HepG2 (cell line): ENCODE data around the gene MYO1E. TPM values are rescaled to one million over a fixed set of nuclear protein-coding genes. Genes with fewer than 3 reads are reported as not detected.

Experiments used
- BRF2 ChIP-seq: sonication (generic); formaldehyde crosslinking; IDR thresholded peaks from 2 replicates; pipeline ENCODE4 v1.8.1; 2022; ENCODE audit warnings: mild to moderate bottlenecking, missing genetic modification reagents
- ETV5 ChIP-seq: IDR thresholded peaks from 2 replicates; pipeline ENCODE4 v1.6.1; 2018; ENCODE audit warnings: missing biosample characterization, missing genetic modification reagents, inconsistent platforms, borderline replicate concordance
- EZH2 ChIP-seq: conservative IDR thresholded peaks from 2 replicates; pipeline ENCODE4 v1.6.1; 2012; ENCODE audit warnings: mild to moderate bottlenecking, low read depth, low read length, moderate library complexity
- FIP1L1 ChIP-seq: fragments of 200-400 bp; formaldehyde crosslinking; IDR thresholded peaks from 2 replicates; pipeline ENCODE4 v1.6.1; 2018; ENCODE audit warnings: low read depth, mild to moderate bottlenecking, low read length, moderate library complexity, borderline replicate concordance; ENCODE audit not compliant: insufficient read depth
- FOXM1 ChIP-seq: sonication (generic); formaldehyde crosslinking; IDR thresholded peaks from 2 replicates; pipeline ENCODE4 v1.5.0; 2020; ENCODE audit warnings: missing genetic modification reagents
- HOXA7 ChIP-seq: sonication (generic); formaldehyde crosslinking; IDR thresholded peaks from 2 replicates; pipeline ENCODE4 v1.8.1; 2022; ENCODE audit warnings: mild to moderate bottlenecking, missing genetic modification reagents, moderate library complexity
- KDM1A ChIP-seq: IDR thresholded peaks from 2 replicates; pipeline ENCODE4 v1.6.1; 2016; ENCODE audit warnings: missing compliant biosample characterization
- LCORL ChIP-seq, 2 experiments: fragments of 450-650 bp in 1 of 2; sonication (generic) in 1 of 2; formaldehyde crosslinking in 1 of 2; IDR thresholded peaks; 2 replicates each; pipeline versions ENCODE4 v1.5.0 to v1.6.1; 2017 to 2020; ENCODE audit warnings: antibody characterized with exemption in 1 of 2, missing genetic modification reagents in 1 of 2
- PTBP1 ChIP-seq: fragments of 200-400 bp; formaldehyde crosslinking; IDR thresholded peaks from 2 replicates; pipeline ENCODE4 v1.6.1; 2018; ENCODE audit warnings: low read length, low read depth; ENCODE audit not compliant: poor library complexity, severe bottlenecking
- WIZ ChIP-seq: sonication (generic); formaldehyde crosslinking; IDR thresholded peaks from 2 replicates; pipeline ENCODE4 v1.5.1; 2020; ENCODE audit warnings: mild to moderate bottlenecking, missing genetic modification reagents
- ZC3H13 ChIP-seq: sonication (generic); formaldehyde crosslinking; IDR thresholded peaks from 2 replicates; pipeline ENCODE4 v1.8.1; 2023; ENCODE audit warnings: mild to moderate bottlenecking, missing genetic modification reagents, moderate library complexity
- ZFP62 ChIP-seq: sonication (generic); formaldehyde crosslinking; IDR thresholded peaks from 2 replicates; pipeline ENCODE4 v1.4.0; 2020; ENCODE audit warnings: missing genetic modification reagents
- ZFP82 ChIP-seq: sonication (generic); formaldehyde crosslinking; IDR thresholded peaks from 2 replicates; pipeline ENCODE4 v1.5.1; 2020; ENCODE audit warnings: mild to moderate bottlenecking, missing genetic modification reagents, borderline replicate concordance
- ZNF10 ChIP-seq: sonication (generic); formaldehyde crosslinking; IDR thresholded peaks from 2 replicates; pipeline ENCODE4 v1.4.0; 2020; ENCODE audit warnings: mild to moderate bottlenecking, low read depth, missing genetic modification reagents, borderline replicate concordance
- ZNF292 ChIP-seq: sonication (generic); formaldehyde crosslinking; IDR thresholded peaks from 2 replicates; pipeline ENCODE4 v1.8.1; 2022; ENCODE audit warnings: mild to moderate bottlenecking, low read depth, missing genetic modification reagents, borderline replicate concordance
- ZNF451 ChIP-seq: sonication (generic); formaldehyde crosslinking; IDR thresholded peaks from 2 replicates; pipeline ENCODE4 v1.5.0; 2020; ENCODE audit warnings: mild to moderate bottlenecking, missing genetic modification reagents
- ZNF766 ChIP-seq: sonication (generic); formaldehyde crosslinking; IDR thresholded peaks from 2 replicates; pipeline ENCODE4 v1.5.0; 2020; ENCODE audit warnings: missing genetic modification reagents, borderline replicate concordance
- ZSCAN31 ChIP-seq: sonication (generic); formaldehyde crosslinking; IDR thresholded peaks from 2 replicates; pipeline ENCODE4 v1.5.0; 2020; ENCODE audit warnings: low read depth, mild to moderate bottlenecking, missing genetic modification reagents
- polyA plus RNA-seq, 8 experiments: library from polyadenylated mRNA; depleted of rRNA in 3 of 8; stranded (reverse) in 7 of 8; unstranded in 1 of 8; fragments of >200 nt; fragmentation: Illumina TruSeq in 4 of 8; extraction: Trizol in 4 of 8; gene quantifications; 2 replicates each; pipeline versions ENCODE4 v1.2.1 to v1.2.3, GENCODE V29; 2011 to 2016; ENCODE audit warnings: low read depth in 4 of 8, missing spikeins in 1 of 8, mixed read lengths in 1 of 8; ENCODE audit not compliant: insufficient read depth in 1 of 8
- total RNA-seq, 5 experiments: library from RNA; depleted of rRNA; stranded (reverse); fragments of >200 nt; fragmentation: Illumina TruSeq; extraction: Trizol; gene quantifications; 2 replicates each; pipeline ENCODE4 v1.2.3, GENCODE V29; 2016; ENCODE audit warnings: low read depth in 1 of 5
- TF ChIP-seq, protein P1 (sequence below): sonication (generic); formaldehyde crosslinking; IDR thresholded peaks from 2 replicates; pipeline ENCODE4 v1.4.0; 2020; ENCODE audit warnings: missing genetic modification reagents, mild to moderate bottlenecking, borderline replicate concordance
- TF ChIP-seq, protein P2 (sequence below): sonication (generic); formaldehyde crosslinking; IDR thresholded peaks from 2 replicates; pipeline ENCODE4 v1.4.0; 2020; ENCODE audit warnings: missing genetic modification reagents, borderline replicate concordance
- TF ChIP-seq, protein P3 (sequence below): sonication (generic); formaldehyde crosslinking; IDR thresholded peaks from 2 replicates; pipeline ENCODE4 v1.5.0; 2020; ENCODE audit warnings: missing genetic modification reagents

The MYO1E gene
- total and polyA plus RNA-seq, 2 of the 13 experiments (the other 11 are each of a cell fraction or from before 2014, with no cell fraction given), result 15.7 to 25.1 TPM

DNA sequence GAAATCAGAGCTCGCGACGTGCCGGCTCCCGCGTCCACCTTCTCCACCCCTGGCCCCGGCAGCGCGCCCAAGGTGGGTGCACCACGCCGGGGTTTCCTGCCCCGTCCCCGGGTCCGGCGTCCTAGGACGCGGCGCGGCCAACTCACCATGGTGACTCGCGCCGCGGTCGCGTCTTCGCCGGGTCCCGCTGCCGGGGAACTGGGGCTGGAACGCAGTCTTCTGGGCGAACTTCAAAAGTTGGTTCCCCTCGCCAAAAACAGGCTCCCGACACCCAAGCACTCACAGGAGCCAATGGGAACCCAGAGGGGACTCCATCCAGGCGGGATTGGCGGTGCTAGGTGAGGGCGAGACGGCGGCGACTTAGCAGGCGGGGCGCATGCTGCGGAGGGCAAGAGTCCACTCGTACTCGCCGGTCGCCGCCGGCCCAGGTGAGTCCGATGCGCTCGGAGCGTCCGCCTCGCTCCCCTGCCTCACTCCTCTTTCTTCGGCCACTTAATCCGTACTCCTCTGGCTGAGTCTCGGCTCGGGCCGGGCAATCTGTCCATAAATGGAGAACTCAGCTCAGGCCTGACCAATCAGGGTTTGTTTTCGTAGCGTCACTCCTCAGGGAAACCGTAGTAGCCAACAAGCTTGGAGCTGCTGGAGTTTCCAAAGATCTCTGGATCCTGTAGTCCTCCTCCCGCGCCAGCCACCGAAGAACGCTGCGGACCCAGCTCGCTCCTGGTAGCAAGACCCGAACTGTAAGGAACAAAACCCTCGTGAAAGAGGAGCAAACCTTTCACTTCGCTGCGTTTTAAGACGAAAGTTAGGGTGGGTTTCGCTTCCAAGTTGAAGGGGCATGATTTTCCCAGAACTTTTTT is at the start of gene MYO1E (continued):
- TF ChIP-seq LCORL (IDR thresholded peaks at IDR 0.05) (no peak), LCORL (CRISPR knock-in tag; IDR thresholded peaks at IDR 0.05) (peak; percentile 91), ZNF451 (no peak), FOXM1 (CRISPR knock-in tag) (no peak), FIP1L1 (no peak), EZH2 (no peak), ZFP62 (no peak), ZSCAN31 (CRISPR knock-in tag) (peak; percentile 54; the same call in 1 of the 2 replicates), ZC3H13 (CRISPR knock-in tag) (no peak), KDM1A (CRISPR knock-in tag) (no peak), ZFP82 (0 out of 2 replicates have a peak, but pooled peaks have one; percentile 19), BRF2 (peak; percentile 69; the same call in 1 of the 2 replicates), ZNF292 (CRISPR knock-in tag) (peak; percentile 70; the same call in 1 of the 2 replicates), ZNF10 (CRISPR knock-in tag) (no peak), ETV5 (no peak), WIZ (CRISPR knock-in tag) (no peak), ZNF766 (no peak), PTBP1 (peak; percentile 32), HOXA7 (no peak)
- TF ChIP-seq, protein P1, sequence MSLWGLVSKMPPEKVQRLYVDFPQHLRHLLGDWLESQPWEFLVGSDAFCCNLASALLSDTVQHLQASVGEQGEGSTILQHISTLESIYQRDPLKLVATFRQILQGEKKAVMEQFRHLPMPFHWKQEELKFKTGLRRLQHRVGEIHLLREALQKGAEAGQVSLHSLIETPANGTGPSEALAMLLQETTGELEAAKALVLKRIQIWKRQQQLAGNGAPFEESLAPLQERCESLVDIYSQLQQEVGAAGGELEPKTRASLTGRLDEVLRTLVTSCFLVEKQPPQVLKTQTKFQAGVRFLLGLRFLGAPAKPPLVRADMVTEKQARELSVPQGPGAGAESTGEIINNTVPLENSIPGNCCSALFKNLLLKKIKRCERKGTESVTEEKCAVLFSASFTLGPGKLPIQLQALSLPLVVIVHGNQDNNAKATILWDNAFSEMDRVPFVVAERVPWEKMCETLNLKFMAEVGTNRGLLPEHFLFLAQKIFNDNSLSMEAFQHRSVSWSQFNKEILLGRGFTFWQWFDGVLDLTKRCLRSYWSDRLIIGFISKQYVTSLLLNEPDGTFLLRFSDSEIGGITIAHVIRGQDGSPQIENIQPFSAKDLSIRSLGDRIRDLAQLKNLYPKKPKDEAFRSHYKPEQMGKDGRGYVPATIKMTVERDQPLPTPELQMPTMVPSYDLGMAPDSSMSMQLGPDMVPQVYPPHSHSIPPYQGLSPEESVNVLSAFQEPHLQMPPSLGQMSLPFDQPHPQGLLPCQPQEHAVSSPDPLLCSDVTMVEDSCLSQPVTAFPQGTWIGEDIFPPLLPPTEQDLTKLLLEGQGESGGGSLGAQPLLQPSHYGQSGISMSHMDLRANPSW (CRISPR knock-in tag), result no peak
- TF ChIP-seq, protein P2, sequence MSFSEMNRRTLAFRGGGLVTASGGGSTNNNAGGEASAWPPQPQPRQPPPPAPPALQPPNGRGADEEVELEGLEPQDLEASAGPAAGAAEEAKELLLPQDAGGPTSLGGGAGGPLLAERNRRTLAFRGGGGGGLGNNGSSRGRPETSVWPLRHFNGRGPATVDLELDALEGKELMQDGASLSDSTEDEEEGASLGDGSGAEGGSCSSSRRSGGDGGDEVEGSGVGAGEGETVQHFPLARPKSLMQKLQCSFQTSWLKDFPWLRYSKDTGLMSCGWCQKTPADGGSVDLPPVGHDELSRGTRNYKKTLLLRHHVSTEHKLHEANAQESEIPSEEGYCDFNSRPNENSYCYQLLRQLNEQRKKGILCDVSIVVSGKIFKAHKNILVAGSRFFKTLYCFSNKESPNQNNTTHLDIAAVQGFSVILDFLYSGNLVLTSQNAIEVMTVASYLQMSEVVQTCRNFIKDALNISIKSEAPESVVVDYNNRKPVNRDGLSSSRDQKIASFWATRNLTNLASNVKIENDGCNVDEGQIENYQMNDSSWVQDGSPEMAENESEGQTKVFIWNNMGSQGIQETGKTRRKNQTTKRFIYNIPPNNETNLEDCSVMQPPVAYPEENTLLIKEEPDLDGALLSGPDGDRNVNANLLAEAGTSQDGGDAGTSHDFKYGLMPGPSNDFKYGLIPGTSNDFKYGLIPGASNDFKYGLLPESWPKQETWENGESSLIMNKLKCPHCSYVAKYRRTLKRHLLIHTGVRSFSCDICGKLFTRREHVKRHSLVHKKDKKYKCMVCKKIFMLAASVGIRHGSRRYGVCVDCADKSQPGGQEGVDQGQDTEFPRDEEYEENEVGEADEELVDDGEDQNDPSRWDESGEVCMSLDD, result no peak
- TF ChIP-seq, protein P3, sequence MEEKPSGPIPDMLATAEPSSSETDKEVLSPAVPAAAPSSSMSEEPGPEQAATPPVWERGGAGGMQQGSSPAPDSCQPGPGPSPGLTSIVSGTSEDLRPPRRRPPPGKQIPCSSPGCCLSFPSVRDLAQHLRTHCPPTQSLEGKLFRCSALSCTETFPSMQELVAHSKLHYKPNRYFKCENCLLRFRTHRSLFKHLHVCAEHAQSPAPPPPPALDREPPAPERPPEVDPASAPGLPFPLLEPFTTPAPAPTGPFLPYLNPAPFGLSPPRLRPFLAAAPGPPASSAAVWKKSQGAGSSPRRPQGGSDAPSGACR (CRISPR knock-in tag), result peak; percentile 77; the same call in 1 of the 2 replicates
